C1 segment of cervical spinal cord (tissue), 14 donors: ENCODE results near the gene DLG1.
"Not testable (repeated sequence)": the region's sequence is repeated elsewhere in the genome, so short reads cannot be mapped to it uniquely, and the experiment has no call there.

Experiments used
- DNase-seq, 14 donors: peaks; one replicate each; lab custom pipeline; 2025; lab: John Stamatoyannopoulos, UW

The DLG1 gene

GRCh38 chr3:197104738-197105137, 193.7 kb downstream of the DLG1 start:
- no peak for DNase-seq

- DNase-seq = no peak
Measured at GRCh38 chr3:197103766-197104165, 194.6 kb downstream of the DLG1 start.

DNA sequence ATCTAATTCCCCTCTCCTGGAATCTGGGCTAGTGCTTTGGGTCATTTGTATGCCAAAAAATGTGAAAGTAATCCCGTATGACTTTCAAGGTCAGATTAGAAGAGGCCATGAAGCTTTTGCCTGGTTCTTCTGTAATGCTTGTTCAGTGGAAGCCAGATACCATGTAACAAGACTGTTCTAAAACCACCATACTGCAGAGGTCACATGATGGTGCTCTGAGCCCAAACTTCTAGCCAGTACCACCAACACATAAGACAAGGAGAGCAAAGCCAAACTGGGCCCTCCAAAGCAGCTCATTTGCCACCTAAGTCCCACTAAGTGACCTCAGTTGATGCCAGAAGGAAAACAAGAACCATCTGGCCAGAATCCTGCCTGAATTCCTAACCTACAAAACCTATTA, 204.5 kb downstream of the DLG1 start:
- peak in 1 of 14 donors; percentile 28 for DNase-seq

DNA sequence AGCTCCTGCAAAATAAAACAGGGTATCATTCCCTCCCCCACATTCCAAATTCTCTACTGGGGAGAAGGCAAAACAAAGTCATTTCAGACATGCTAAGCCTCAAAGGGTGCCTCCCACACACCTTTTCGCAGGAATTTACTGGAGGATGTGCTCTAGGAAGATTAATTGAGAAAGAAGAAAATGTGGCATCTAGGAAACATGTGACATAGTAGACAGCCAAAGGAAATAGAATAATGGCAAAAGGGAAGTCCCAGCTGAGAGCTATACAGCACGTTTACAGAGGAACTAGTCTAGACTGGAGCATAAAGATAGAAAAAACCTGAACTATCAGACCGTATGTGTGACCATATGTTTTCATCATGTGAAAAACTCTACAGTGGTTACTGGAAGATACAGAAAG, 210.0 kb downstream of the DLG1 start:
- no peak for DNase-seq

DNA sequence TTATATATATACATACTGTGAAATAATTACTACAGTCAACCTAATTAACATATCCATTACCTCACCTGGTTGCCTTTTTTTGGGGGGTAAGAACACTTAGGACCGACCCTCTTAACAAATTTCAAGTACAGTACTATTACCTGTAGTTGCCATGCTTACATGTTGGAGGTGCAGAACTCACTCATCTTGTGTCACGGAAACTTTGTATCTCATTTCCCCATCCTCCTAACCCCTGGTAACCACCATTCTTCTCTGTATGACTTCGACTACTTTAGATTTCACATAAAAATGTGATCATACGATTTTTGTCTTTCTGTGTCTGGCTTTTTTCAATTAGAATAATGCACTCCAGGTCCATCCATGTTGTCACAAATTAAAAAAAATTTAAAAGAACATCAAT, 213.3 kb downstream of the DLG1 start:
- no peak for DNase-seq

DNA sequence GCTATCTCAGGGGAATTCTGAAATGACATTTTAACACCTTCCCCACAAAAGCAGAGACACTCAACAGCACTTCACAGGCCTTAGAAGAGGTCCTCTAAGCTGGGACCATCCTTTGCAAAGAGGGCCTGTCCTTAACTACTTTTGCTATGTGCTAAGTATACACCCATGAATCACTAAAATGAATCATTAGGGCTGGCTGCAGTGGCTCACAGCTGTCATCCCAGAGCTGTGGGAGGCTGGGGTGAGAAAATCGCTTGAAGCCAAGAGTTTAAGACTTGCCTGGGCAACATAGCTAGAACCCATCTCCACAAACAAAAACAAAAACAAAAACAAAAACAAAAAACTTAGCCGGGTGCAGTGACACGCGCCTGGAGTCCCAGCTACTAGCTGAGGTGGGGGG, 214.9 kb downstream of the DLG1 start:
- no peak for DNase-seq

GRCh38 chr3:197082871-197083270, 215.5 kb downstream of the DLG1 start:
- no peak for DNase-seq

- DNase-seq = no peak
Measured at GRCh38 chr3:197080344-197080743, 218.1 kb downstream of the DLG1 start.

- no peak for DNase-seq
Measured at GRCh38 chr3:197076415-197076814, 222.0 kb downstream of the DLG1 start.

DNA sequence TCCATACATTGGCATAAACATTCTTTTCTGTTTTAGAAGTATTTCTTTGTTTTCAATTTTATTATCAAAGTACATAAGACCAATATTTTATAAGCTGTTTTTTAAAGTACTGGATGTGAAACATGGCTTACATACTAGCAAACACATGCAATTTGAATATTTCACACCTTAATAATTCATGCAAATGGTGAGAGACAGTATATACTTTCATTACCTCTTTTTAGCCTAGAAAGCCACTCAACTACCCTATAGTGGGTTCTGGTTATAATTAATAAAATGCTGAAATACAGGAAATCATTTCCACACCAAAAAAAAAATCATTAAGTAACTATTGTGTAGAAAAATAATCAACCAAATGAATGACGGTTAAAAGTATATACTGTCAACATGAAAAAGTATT, 230.3 kb downstream of the DLG1 start:
- no peak for DNase-seq

- no peak for DNase-seq
Measured at GRCh38 chr3:197064771-197065170, 233.6 kb downstream of the DLG1 start.

DNA sequence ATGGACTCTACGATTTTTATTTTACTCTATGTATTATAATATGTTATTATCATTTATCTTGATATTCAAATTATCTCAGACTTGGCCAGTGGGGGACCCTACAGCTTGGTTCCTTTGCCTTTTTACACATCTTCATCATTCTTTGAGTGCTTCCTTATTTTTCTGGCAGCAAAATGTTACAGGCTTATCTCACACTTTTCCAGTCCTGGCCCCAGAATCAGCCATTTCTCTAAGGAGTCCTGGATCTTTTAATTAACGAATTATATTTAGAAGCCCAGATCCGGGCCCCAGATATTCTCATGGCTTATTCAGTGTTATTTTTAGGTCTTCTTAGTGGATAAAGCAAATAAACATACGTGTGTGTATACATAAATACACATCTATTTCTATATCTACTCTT, 236.0 kb downstream of the DLG1 start:
- no peak for DNase-seq

GRCh38 chr3:197051637-197052036, 246.8 kb downstream of the DLG1 start:
- DNase-seq = not testable (repeated sequence)

DNA sequence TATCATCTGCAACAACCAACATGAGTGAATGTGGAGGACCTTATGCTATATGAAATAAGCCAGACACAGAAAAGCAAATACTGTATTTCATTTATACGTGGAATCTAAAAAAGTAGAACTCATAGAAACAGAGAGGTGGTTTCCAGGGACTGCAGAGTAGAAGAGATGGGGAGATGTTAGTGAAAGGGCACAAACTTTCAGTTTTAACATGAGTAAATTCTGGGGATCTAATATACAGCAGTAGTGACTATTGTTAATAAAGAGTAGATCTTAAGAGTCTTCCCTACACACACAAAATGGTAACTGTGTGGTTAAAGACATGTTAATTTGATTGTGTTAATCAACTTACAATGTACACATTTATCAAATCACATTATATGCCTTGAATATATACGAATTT, 247.9 kb downstream of the DLG1 start:
- DNase-seq = no peak

DNA sequence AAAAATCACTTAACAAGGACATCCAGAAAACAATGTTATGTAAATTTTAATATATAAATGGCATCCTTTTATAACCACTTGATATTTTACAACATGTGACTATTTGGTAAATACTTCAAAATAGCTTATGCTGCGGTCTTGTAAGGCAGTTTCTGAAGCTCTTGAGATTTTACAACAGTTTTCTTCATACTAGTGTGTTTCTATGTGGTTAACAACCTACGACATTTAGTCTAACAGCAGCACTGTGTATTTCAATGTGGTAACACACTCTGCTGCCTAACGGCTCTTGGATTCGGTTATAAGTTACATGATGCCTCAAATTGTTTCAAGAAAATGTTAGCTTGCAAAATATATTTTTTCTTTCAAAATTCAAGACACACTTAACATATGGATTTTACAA, 255.9 kb downstream of the DLG1 start:
- DNase-seq = no peak

GRCh38 chr3:197041875-197042488, 256.4 kb downstream of the DLG1 start:
- no peak for DNase-seq

GRCh38 chr3:197040658-197041057, 257.8 kb downstream of the DLG1 start:
- no peak for DNase-seq

DNA sequence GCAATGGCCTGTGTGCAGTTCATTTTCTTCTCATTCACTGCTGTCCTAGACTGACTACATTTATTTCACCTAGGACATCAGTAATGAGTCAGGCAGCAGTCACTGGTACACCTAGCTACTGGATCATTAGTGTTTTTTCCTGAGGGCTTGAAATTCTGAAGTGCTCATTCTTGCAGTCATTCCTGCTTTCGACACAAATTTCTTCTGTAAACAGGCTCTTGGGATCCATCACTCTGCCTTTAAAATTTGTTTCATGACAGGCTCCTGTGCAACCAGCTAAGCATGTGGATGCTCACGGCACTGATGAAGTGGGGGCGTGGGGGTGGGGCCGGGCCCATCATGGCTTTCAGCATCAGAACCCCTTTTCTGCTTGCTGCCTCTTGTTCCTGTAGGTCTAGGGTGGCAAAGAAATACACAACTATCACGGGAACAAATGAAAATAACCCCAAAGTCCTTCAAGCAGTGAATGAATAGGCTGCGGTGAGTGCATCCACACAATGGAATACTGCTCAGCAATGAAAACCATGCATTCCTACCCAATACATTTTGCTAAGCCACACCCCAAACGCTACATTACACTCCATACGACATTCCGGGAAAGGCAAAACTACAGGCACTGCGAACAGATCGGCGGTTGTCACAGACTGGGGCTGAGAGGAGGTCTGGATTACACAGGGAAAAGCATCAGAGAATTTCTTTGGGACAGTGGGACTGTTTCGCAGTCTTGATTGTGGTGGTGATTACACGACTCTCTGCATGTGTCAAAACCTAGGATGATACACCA, 259.5 kb downstream of the DLG1 start:
- DNase-seq = no peak

DNA sequence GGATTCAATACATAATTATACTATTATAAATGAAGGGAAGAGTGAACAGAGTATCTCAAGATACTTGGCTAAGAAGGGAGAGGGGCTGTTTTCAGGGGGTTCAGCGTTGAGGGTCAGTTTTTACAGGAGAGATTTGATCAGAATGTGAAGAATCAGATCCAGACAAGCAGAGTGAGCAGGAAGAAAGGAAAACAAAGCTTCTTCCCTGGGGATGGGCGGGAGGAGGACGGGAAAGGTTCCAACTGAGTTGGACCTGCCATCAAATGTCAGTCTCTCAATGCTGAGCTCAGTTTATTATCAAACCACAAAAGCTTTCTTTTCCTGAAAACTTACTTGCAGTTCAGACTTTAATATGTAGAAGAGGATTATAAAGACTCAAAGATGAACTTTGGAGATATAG, 262.8 kb downstream of the DLG1 start:
- DNase-seq = no peak

DNA sequence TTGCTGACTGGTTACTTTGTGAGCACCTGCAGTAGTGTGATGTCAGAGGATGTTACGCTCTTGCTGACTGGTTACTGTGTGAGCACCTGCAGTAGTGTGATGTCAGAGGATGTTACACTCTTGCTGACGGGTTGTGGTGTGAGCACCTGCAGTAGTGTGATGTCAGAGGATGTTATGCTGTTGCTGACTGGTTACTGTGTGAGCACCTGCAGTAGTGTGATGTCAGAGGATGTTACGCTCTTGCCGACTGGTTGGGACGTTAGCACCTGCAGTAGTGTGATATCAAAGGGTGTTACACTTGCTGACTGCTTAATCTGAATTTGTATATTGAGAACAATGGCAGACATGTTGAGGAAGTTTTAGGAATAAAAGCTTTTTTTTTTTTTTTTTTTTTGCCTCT, 263.6 kb downstream of the DLG1 start:
- not testable (repeated sequence) for DNase-seq

DNA sequence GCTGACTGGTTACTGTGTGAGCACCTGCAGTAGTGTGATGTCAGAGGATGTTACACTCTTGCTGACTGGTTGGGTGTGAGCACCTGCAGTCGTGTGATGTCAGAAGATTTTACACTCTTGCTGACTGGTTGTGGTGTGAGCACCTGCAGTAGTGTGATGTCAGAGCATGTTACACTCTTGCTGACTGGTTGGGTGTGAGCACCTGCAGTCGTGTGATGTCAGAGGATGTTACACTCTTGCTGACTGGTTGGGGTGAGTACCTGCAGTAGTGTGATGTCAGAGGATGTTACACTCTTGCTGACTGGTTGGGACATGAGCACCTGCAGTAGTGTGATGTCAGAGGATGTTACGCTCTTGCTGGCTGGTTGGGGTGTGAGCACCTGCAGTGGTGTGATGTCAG, 264.6 kb downstream of the DLG1 start:
- DNase-seq = not testable (repeated sequence)

DNA sequence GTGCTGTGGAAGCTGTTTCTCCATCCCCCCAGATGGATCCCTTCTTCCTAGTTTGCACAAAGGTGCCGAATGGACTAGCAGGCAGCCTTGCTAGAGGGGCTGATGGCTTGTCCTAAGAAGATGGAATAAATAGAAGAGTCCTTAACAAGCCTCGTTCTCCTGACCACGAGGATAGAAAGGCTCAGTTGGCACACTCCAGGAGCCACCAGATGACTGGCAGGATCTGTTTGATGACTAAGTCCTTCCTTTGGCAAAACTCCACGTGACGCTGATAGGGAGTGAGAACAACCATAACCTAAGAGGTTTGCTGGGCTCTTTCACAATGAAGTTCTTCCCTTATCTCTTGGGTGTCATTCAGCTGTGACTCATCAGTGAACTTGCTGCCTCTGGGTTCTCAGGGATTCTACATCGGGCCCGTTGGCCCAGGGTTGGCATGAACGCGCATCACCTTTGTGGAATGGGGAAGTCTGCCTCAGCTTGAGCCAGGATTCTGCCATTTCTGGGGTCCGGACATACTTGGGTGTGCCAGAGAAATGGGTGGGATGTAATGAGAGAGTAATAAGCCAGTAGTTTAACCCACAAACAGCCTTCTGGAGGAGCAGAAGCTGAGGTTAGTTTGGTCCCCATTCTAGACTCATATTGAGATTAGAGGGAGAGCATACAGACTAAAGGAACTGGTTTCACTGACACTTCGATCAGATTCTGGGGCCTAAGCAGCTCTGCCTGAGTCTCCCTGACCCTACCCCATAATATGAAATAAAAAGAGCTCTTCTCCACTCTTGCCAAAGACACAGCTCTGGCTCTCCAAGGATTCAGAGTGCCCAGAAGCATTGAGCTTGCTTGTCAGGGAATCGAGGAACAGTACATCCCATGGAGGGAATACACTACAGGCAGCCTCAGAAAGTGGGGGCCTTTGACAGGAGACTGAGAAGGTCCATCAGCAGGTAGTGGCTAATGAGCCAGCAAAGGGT, 266.8 kb downstream of the DLG1 start:
- no peak for DNase-seq
